Vagina (tissue), 2 donors: ENCODE data around the gene PECR. TPM values are rescaled to one million over a fixed set of nuclear protein-coding genes. Genes with fewer than 3 reads are reported as not detected.

Source experiments
- DNase-seq, 2 donors: peaks; one replicate each; pipeline ENCODE4 v3.0.0-alpha.2; 2017; ENCODE audit errors: extremely low spot score in 2 of 2
- H3K27ac ChIP-seq: fragments of 200-600 bp; sonication (generic); one replicate; pipeline ENCODE4 v1.5.1; 2019
- H3K27me3 ChIP-seq: fragments of 200-600 bp; sonication (generic); one replicate; pipeline ENCODE4 v1.5.1; 2019
- H3K36me3 ChIP-seq, 2 donors: fragments of 200-600 bp; sonication (generic); one replicate each; pipeline ENCODE4 v1.5.1; 2017 to 2019
- H3K4me1 ChIP-seq: fragments of 200-600 bp; sonication (generic); one replicate; pipeline ENCODE4 v1.5.1; 2019
- H3K4me3 ChIP-seq, 2 donors: fragments of 200-600 bp; sonication (generic); 1 replicate in 1 of 2; 2 replicates in 1 of 2; pipeline ENCODE4 v1.5.1; 2016 to 2019
- H3K9me3 ChIP-seq: fragments of 200-600 bp; sonication (generic); one replicate; pipeline ENCODE4 v1.5.1; 2019
- CTCF ChIP-seq, 3 experiments: fragments of 450-650 bp in 2 of 3; fragments of 200-600 bp in 1 of 3; sonication (generic) in 1 of 3; IDR thresholded peaks; one replicate each; pipeline ENCODE4 v1.5.1; 2017 to 2019; ENCODE audit warnings: antibody characterized with exemption in 3 of 3, mild to moderate bottlenecking in 2 of 3, moderate library complexity in 2 of 3
- POLR2A ChIP-seq, 2 donors: fragments of 450-650 bp; IDR thresholded peaks; one replicate each; pipeline ENCODE4 v1.6.1; 2017; ENCODE audit warnings: antibody characterized with exemption in 2 of 2, mild to moderate bottlenecking in 2 of 2, moderate library complexity in 2 of 2
- POLR2AphosphoS5 ChIP-seq, 2 donors: sonication (generic); formaldehyde crosslinking; IDR thresholded peaks; one replicate each; pipeline ENCODE4 v1.9.0; 2017; ENCODE audit warnings: antibody characterized with exemption in 2 of 2, mild to moderate bottlenecking in 2 of 2, low read depth in 1 of 2; ENCODE audit not compliant: insufficient read depth in 1 of 2
- intact Hi-C: fragments of 100-400 bp; cut with DNase I; formaldehyde crosslinking; loops from one replicate; pipeline ENCODE4 v1.15.1; 2023
- total RNA-seq: library from RNA; depleted of rRNA; stranded (reverse); fragments of >200 nt; gene quantifications from one replicate; pipeline ENCODE4 v1.2.3, GENCODE V29; 2016

PECR gene
- total RNA-seq, 1 donor from 2014 or later, result 13.0 TPM

- Histone ChIP-seq H3K27me3 (no peaks in the 10 kb centered on the region), H3K4me1 (peaks cover 23% of the 10 kb centered on the region), H3K27ac (no peak overlapping the region), H3K9me3 (no peaks in the 10 kb centered on the region), H3K36me3 (no peaks in the 10 kb centered on the region), H3K4me3 (no peak overlapping the region)
- intact Hi-C loops, result no loop called here
- no peak for TF ChIP-seq POLR2AphosphoS5 (IDR thresholded peaks at IDR 0.05; ENCODE audit: insufficient read depth in 1 of 2, low read depth in 1 of 2)
- no peak for TF ChIP-seq POLR2A (IDR thresholded peaks at IDR 0.05)
- no peak for TF ChIP-seq CTCF (IDR thresholded peaks at IDR 0.05)
- DNase-seq, result peak in 1 of 2 donors; percentile 54
Measured at GRCh38 chr2:216015722-216016464, 65.7 kb downstream of the PECR start.

- no peaks in the 10 kb centered on the region for H3K27me3 ChIP-seq
- intact Hi-C loops, result no loop called here
- peaks cover 23% of the 10 kb centered on the region for H3K4me1 ChIP-seq
- H3K9me3 ChIP-seq, result no peaks in the 10 kb centered on the region
- H3K36me3 ChIP-seq, result no peaks in the 10 kb centered on the region
- TF ChIP-seq POLR2AphosphoS5 (IDR thresholded peaks at IDR 0.05; ENCODE audit: insufficient read depth in 1 of 2, low read depth in 1 of 2), result no peak
- TF ChIP-seq CTCF (IDR thresholded peaks at IDR 0.05), result no peak
- no peak for TF ChIP-seq POLR2A (IDR thresholded peaks at IDR 0.05)
- peak in 1 of 2 donors; percentile 67 for DNase-seq
- no peak overlapping the region for H3K27ac ChIP-seq
- no peak overlapping the region for H3K4me3 ChIP-seq
Measured at GRCh38 chr2:216014986-216015385, 66.6 kb downstream of the PECR start.

- TF ChIP-seq CTCF (IDR thresholded peaks at IDR 0.05) (no peak), POLR2AphosphoS5 (IDR thresholded peaks at IDR 0.05; ENCODE audit: insufficient read depth in 1 of 2, low read depth in 1 of 2) (no peak), POLR2A (IDR thresholded peaks at IDR 0.05) (no peak)
- Histone ChIP-seq H3K4me3 (peak overlapping the region in 1 of 2 donors; percentile 75), H3K4me1 (peaks cover 23% of the 10 kb centered on the region), H3K27me3 (no peaks in the 10 kb centered on the region), H3K36me3 (no peaks in the 10 kb centered on the region), H3K9me3 (no peaks in the 10 kb centered on the region), H3K27ac (no peak overlapping the region)
- intact Hi-C loops, result no loop called here
- peak in 1 of 2 donors; percentile 10 for DNase-seq
Measured at GRCh38 chr2:216014006-216014405, 67.6 kb downstream of the PECR start.

- no peak for TF ChIP-seq POLR2AphosphoS5 (IDR thresholded peaks at IDR 0.05; ENCODE audit: insufficient read depth in 1 of 2, low read depth in 1 of 2)
- peak in 1 of 3 experiments; percentile 70 for TF ChIP-seq CTCF (IDR thresholded peaks at IDR 0.05)
- TF ChIP-seq POLR2A (IDR thresholded peaks at IDR 0.05), result no peak
- Histone ChIP-seq H3K36me3 (no peaks in the 10 kb centered on the region), H3K4me3 (peak within 1 kb of the TSS; percentile 75 to 83), H3K4me1 (peaks cover 23% of the 10 kb centered on the region), H3K9me3 (no peaks in the 10 kb centered on the region), H3K27ac (peak within 1 kb of the TSS; percentile 84), H3K27me3 (no peaks in the 10 kb centered on the region)
- peak in 1 of 2 donors; percentile 71 for DNase-seq
- intact Hi-C loops, result no loop called here
Measured at GRCh38 chr2:216013080-216013909, 68.3 kb downstream of the PECR start, which contains the start of gene MREG. Gene MREG (minus strand): TSS chr2:216013551. CDS start chr2:216013327, 224 bp downstream.
